Fibroblast of lung (primary cell): ENCODE results near the gene GRHL3. TPM values are rescaled to one million over a fixed set of nuclear protein-coding genes. Genes with fewer than 3 reads are reported as not detected.

Source experiments
- DNase-seq, 2 donors: peaks; one replicate each; pipeline versions ENCODE4 v3.0.0 to v3.0.0-alpha.2; 2010; ENCODE audit warnings: low read depth in 2 of 2
- H2AFZ ChIP-seq: 2 replicates; pipeline ENCODE4 v1.5.1; 2012; ENCODE audit warnings: low read length, control low read depth, inconsistent platforms
- H3K27ac ChIP-seq: 2 replicates; pipeline ENCODE4 v1.5.1; 2011; ENCODE audit warnings: low read length, control low read depth; ENCODE audit not compliant: insufficient read depth
- H3K27me3 ChIP-seq: 2 replicates; pipeline ENCODE4 v1.5.1; 2011; ENCODE audit warnings: mild to moderate bottlenecking, low read length; ENCODE audit not compliant: control insufficient read depth, insufficient read depth
- H3K36me3 ChIP-seq: 2 replicates; pipeline ENCODE4 v1.5.1; 2011; ENCODE audit warnings: low read length; ENCODE audit not compliant: control insufficient read depth, insufficient read depth
- H3K4me1 ChIP-seq: 2 replicates; pipeline ENCODE4 v1.5.1; 2011; ENCODE audit warnings: low read length; ENCODE audit not compliant: control insufficient read depth, insufficient read depth; ENCODE audit errors: extremely low read depth
- H3K4me2 ChIP-seq: 2 replicates; pipeline ENCODE4 v1.5.1; 2011; ENCODE audit warnings: low read length, control low read depth; ENCODE audit not compliant: insufficient read depth; ENCODE audit errors: extremely low read depth
- H3K4me3 ChIP-seq, 4 experiments: fragments of 200-600 bp in 1 of 4; sonication (generic) in 1 of 4; replicated peaks in 1 of 4; 2 replicates each; pipeline ENCODE4 v1.5.1; 2011 to 2016; ENCODE audit warnings: low read length in 4 of 4, low read depth in 3 of 4, mild to moderate bottlenecking in 3 of 4, control low read depth in 2 of 4, inconsistent platforms in 1 of 4, mixed read lengths in 1 of 4; ENCODE audit not compliant: insufficient read depth in 1 of 4; ENCODE audit errors: control extremely low read depth in 1 of 4
- H3K79me2 ChIP-seq: 2 replicates; pipeline ENCODE4 v1.5.1; 2012; ENCODE audit warnings: mild to moderate bottlenecking, low read length, inconsistent platforms; ENCODE audit not compliant: control insufficient read depth, insufficient read depth
- H3K9ac ChIP-seq: 2 replicates; pipeline ENCODE4 v1.5.1; 2011; ENCODE audit warnings: mild to moderate bottlenecking, low read length, control low read depth; ENCODE audit not compliant: insufficient read depth
- H3K9me3 ChIP-seq: 2 replicates; pipeline ENCODE4 v1.5.1; 2012; ENCODE audit warnings: low read depth, low read length; ENCODE audit not compliant: control insufficient read depth, insufficient read depth
- H4K20me1 ChIP-seq: 2 replicates; pipeline ENCODE4 v1.5.1; 2011; ENCODE audit warnings: low read length; ENCODE audit not compliant: control insufficient read depth, insufficient read depth; ENCODE audit errors: extremely low read depth
- CTCF ChIP-seq, 2 donors: IDR thresholded peaks in 1 of 2; conservative IDR thresholded peaks in 1 of 2; 1 replicate in 1 of 2; 2 replicates in 1 of 2; pipeline ENCODE4 v1.5.1; 2011 to 2012; ENCODE audit warnings: low read length in 2 of 2, control low read depth in 1 of 2, inconsistent platforms in 1 of 2, low read depth in 1 of 2, mild to moderate bottlenecking in 1 of 2
- EZH2 ChIP-seq: IDR thresholded peaks from 2 replicates; pipeline ENCODE4 v1.5.1; 2012; ENCODE audit warnings: low read length, control low read depth, mild to moderate bottlenecking; ENCODE audit errors: missing control alignments
- polyA plus RNA-seq, 2 donors: library from polyadenylated mRNA; depleted of rRNA in 1 of 2; stranded (reverse) in 1 of 2; unstranded in 1 of 2; fragments of >200 nt; gene quantifications; 2 replicates each; pipeline ENCODE4 v1.2.1, GENCODE V29; 2011 to 2012; ENCODE audit warnings: missing spikeins in 1 of 2
- total RNA-seq: library from RNA; depleted of rRNA; stranded (reverse); fragments of >200 nt; gene quantifications from 2 replicates; pipeline ENCODE4 v1.2.1, GENCODE V29; 2014

GRHL3 gene
- total and polyA plus RNA-seq, 2 donors (not counting 1 experiment from before 2014, with no cell fraction given) = 0.03 TPM; not detected in 1

- Histone ChIP-seq H3K9me3 (no peaks in the 10 kb centered on the region), H3K36me3 (no peaks in the 10 kb centered on the region), H3K4me1 (peaks cover 5% of the 10 kb centered on the region), H2AFZ (no peak overlapping the region), H3K4me3 (no peak overlapping the region), H3K27me3 (peaks cover 11% of the 10 kb centered on the region), H3K27ac (no peak overlapping the region), H3K79me2 (no peaks in the 10 kb centered on the region), H3K9ac (no peak overlapping the region), H3K4me2 (no peak overlapping the region), H4K20me1 (no peaks in the 10 kb centered on the region)
- TF ChIP-seq CTCF (conservative IDR thresholded peaks at IDR 0.05 in 1 of 2, IDR thresholded peaks at IDR 0.05 in 1 of 2; ENCODE audit: low read depth in 1 of 2, low read length in 2 of 2) (no peak), EZH2 (no peak)
- DNase-seq = no peak
Observed at GRCh38 chr1:24299901-24300300, 19.3 kb upstream of the GRHL3 start.

- peaks cover 15% of the 10 kb centered on the region for H3K27me3 ChIP-seq
- DNase-seq = no peak
Observed at GRCh38 chr1:24300971-24301784, 18.0 kb upstream of the GRHL3 start.

GRCh38 chr1:24301785-24302175 lies 17.4 kb upstream of the GRHL3 start:
- DNase-seq = peak; percentile 12 to 36
- Histone ChIP-seq H3K4me3 (no peak overlapping the region), H4K20me1 (no peaks in the 10 kb centered on the region), H3K9ac (no peak overlapping the region), H3K9me3 (no peaks in the 10 kb centered on the region), H2AFZ (no peak overlapping the region), H3K79me2 (no peaks in the 10 kb centered on the region), H3K27me3 (peaks cover 18% of the 10 kb centered on the region), H3K36me3 (no peaks in the 10 kb centered on the region), H3K4me2 (no peak overlapping the region), H3K27ac (no peak overlapping the region), H3K4me1 (peaks cover 2% of the 10 kb centered on the region)
- TF ChIP-seq CTCF (conservative IDR thresholded peaks at IDR 0.05 in 1 of 2, IDR thresholded peaks at IDR 0.05 in 1 of 2; ENCODE audit: low read depth in 1 of 2, low read length in 2 of 2) = no peak
- TF ChIP-seq EZH2 = no peak

More at GRCh38 chr1:24300971-24301784, 18.0 kb upstream of the GRHL3 start:
- Histone ChIP-seq H4K20me1 (no peaks in the 10 kb centered on the region), H3K79me2 (no peaks in the 10 kb centered on the region), H3K9me3 (no peaks in the 10 kb centered on the region), H3K4me1 (peaks cover 2% of the 10 kb centered on the region), H3K4me2 (no peak overlapping the region), H3K4me3 (no peak overlapping the region), H2AFZ (no peak overlapping the region), H3K36me3 (no peaks in the 10 kb centered on the region), H3K27ac (no peak overlapping the region), H3K9ac (no peak overlapping the region)
- no peak for TF ChIP-seq CTCF (conservative IDR thresholded peaks at IDR 0.05 in 1 of 2, IDR thresholded peaks at IDR 0.05 in 1 of 2; ENCODE audit: low read depth in 1 of 2, low read length in 2 of 2)
- TF ChIP-seq EZH2 = no peak
